ENCODE data around the gene LENEP.

GRCh38 chr1:155019377-155020245, 26.2 kb downstream of the LENEP start:
- no peak for TF ChIP-seq CTCF (IDR thresholded peaks at IDR 0.05)
- TF ChIP-seq EZH2 (IDR thresholded peaks at IDR 0.05): no peak
- TF ChIP-seq EZH2phosphoT487 (IDR thresholded peaks at IDR 0.05): no peak

All from neural progenitor cell (in vitro differentiated cells).